ENCODE measurements around the gene MYO9B. TPM values are rescaled to one million over a fixed set of nuclear protein-coding genes. Genes with fewer than 3 reads are reported as not detected.

MYO9B gene
- polyA plus RNA-seq, 1 donor (not counting 4 experiments of a cell fraction or from before 2014, with no cell fraction given), result 14.3 TPM

GRCh38 chr19:17215127-17215971 lies 139.8 kb downstream of the MYO9B start, which contains the start of gene USE1:
Gene USE1, plus strand, starts transcription at chr19:17215357. Its CDS starts 49 bp downstream, at chr19:17215406.
- dilution Hi-C loops (cut with MboI; ENCODE audit: extremely low pct_ligation_motif_present, low sequenced_read_pairs), result no loop called here
- peak; percentile 71 for FAIRE-seq
- H2AFZ ChIP-seq (ENCODE audit: control insufficient read depth, low read length), result peak within 1 kb of the TSS; percentile 90
- TF ChIP-seq CTCF (optimal IDR thresholded peaks at IDR 0.05 in 1 of 3, IDR thresholded peaks at IDR 0.05 in 1 of 3, conservative IDR thresholded peaks at IDR 0.05 in 1 of 3; ENCODE audit: extremely low read depth in 1 of 3, insufficient read depth in 2 of 3, low read length in 3 of 3) (no peak), EZH2 (IDR thresholded peaks at IDR 0.05; ENCODE audit: low read length) (no peak)
- H3K4me1 ChIP-seq (ENCODE audit: control insufficient read depth, extremely low read depth, insufficient read depth, low read length), result peaks cover 12% of the 10 kb centered on the region
- H3K36me3 ChIP-seq (ENCODE audit: control insufficient read depth in 2 of 2, extremely low read depth in 1 of 2, insufficient read depth in 2 of 2, low read length in 2 of 2), result peaks cover 2 to 26% of the 10 kb centered on the region in 2 experiments
- H3K4me3 ChIP-seq (ENCODE audit: control insufficient read depth in 2 of 3, extremely low read depth in 1 of 3, insufficient read depth in 2 of 3, low read depth in 1 of 3, low read length in 3 of 3), result peak within 1 kb of the TSS; percentile 67 to 82 (median 76)
- no peaks in the 10 kb centered on the region for H3K9me1 ChIP-seq (ENCODE audit: control insufficient read depth, extremely low read depth, insufficient read depth, low read length)
- no peaks in the 10 kb centered on the region for H3K9me3 ChIP-seq (ENCODE audit: control insufficient read depth, low read depth, low read length)
- DNase-seq (ENCODE audit: low read depth, low spot score), result no peak
- no peaks in the 10 kb centered on the region for H3K27me3 ChIP-seq (ENCODE audit: control insufficient read depth, extremely low read depth, insufficient read depth, low read length)
- H4K20me1 ChIP-seq (ENCODE audit: control insufficient read depth, extremely low read depth, insufficient read depth, low read length), result no peaks in the 10 kb centered on the region
- peak within 1 kb of the TSS; percentile 86 for H3K27ac ChIP-seq (ENCODE audit: control insufficient read depth, insufficient read depth, low read length)
- H3K9ac ChIP-seq (ENCODE audit: control insufficient read depth, extremely low read depth, insufficient read depth, low read length), result peak within 1 kb of the TSS; percentile 92
- H3K79me2 ChIP-seq (ENCODE audit: control insufficient read depth, insufficient read depth, low read length), result no peaks in the 10 kb centered on the region
- peak within 1 kb of the TSS; percentile 98 for H3K4me2 ChIP-seq (ENCODE audit: control insufficient read depth, extremely low read depth, insufficient read depth, low read depth, low read length)

GRCh38 chr19:17216058-17216670 lies 140.6 kb downstream of the MYO9B start:
- Histone ChIP-seq H3K9me3 (ENCODE audit: control insufficient read depth, low read depth, low read length) (no peaks in the 10 kb centered on the region), H3K4me2 (ENCODE audit: control insufficient read depth, extremely low read depth, insufficient read depth, low read depth, low read length) (peak overlapping the region; percentile 73), H3K79me2 (ENCODE audit: control insufficient read depth, insufficient read depth, low read length) (no peaks in the 10 kb centered on the region), H4K20me1 (ENCODE audit: control insufficient read depth, extremely low read depth, insufficient read depth, low read length) (no peaks in the 10 kb centered on the region), H3K4me1 (ENCODE audit: control insufficient read depth, extremely low read depth, insufficient read depth, low read length) (peaks cover 15% of the 10 kb centered on the region), H3K9me1 (ENCODE audit: control insufficient read depth, extremely low read depth, insufficient read depth, low read length) (no peaks in the 10 kb centered on the region), H3K36me3 (ENCODE audit: control insufficient read depth in 2 of 2, extremely low read depth in 1 of 2, insufficient read depth in 2 of 2, low read length in 2 of 2) (peaks cover 2 to 26% of the 10 kb centered on the region in 2 experiments), H3K4me3 (ENCODE audit: control insufficient read depth in 2 of 3, extremely low read depth in 1 of 3, insufficient read depth in 2 of 3, low read depth in 1 of 3, low read length in 3 of 3) (peak overlapping the region; percentile 67 to 82 (median 76)), H2AFZ (ENCODE audit: control insufficient read depth, low read length) (no peak overlapping the region), H3K27ac (ENCODE audit: control insufficient read depth, insufficient read depth, low read length) (no peak overlapping the region), H3K9ac (ENCODE audit: control insufficient read depth, extremely low read depth, insufficient read depth, low read length) (peak overlapping the region; percentile 92), H3K27me3 (ENCODE audit: control insufficient read depth, extremely low read depth, insufficient read depth, low read length) (no peaks in the 10 kb centered on the region)
- DNase-seq (ENCODE audit: low read depth, low spot score), result no peak
- TF ChIP-seq CTCF (optimal IDR thresholded peaks at IDR 0.05 in 1 of 3, IDR thresholded peaks at IDR 0.05 in 1 of 3, conservative IDR thresholded peaks at IDR 0.05 in 1 of 3; ENCODE audit: extremely low read depth in 1 of 3, insufficient read depth in 2 of 3, low read length in 3 of 3) (no peak), EZH2 (IDR thresholded peaks at IDR 0.05; ENCODE audit: low read length) (no peak)
- no peak for FAIRE-seq
- dilution Hi-C loops (cut with MboI; ENCODE audit: extremely low pct_ligation_motif_present, low sequenced_read_pairs), result no loop called here
